ENCODE results near the gene TRPV5. TPM values are rescaled to one million over a fixed set of nuclear protein-coding genes. Genes with fewer than 3 reads are reported as not detected.

The TRPV5 gene
- total and polyA plus RNA-seq, 2 of the 8 experiments (the other 6 are each of a cell fraction or from before 2014, with no cell fraction given): 0.03 TPM; not detected in 1

- TF ChIP-seq CBX5 (IDR thresholded peaks at IDR 0.05; ENCODE audit: low read depth, low read length): no peak
- peak; percentile 100 for TF ChIP-seq MAX (IDR thresholded peaks at IDR 0.05)
- no peak for TF ChIP-seq TAF1 (IDR thresholded peaks at IDR 0.05; ENCODE audit: low read depth, low read length)
- TF ChIP-seq USF2 (IDR thresholded peaks at IDR 0.05; ENCODE audit: low read length): peak; percentile 60
Measured at GRCh38 chr7:142925413-142925812, 8.1 kb downstream of the TRPV5 start (continued).

Measured in H1 (cell line).